Smooth muscle cell (in vitro differentiated cells): Measurements from ENCODE around the gene GMDS. TPM values are rescaled to one million over a fixed set of nuclear protein-coding genes. Genes with fewer than 3 reads are reported as not detected.

Experiments used
- DNase-seq: peaks from one replicate; lab custom pipeline; 2025; ENCODE audit not compliant: unreplicated experiment; lab: John Stamatoyannopoulos, UW
- H2AFZ ChIP-seq: fragments of 200-600 bp; sonication (generic); 2 replicates; pipeline ENCODE4 v1.6.0; 2016; ENCODE audit warnings: antibody characterized with exemption, low read depth, mild to moderate bottlenecking
- H3F3A ChIP-seq: fragments of 200-600 bp; sonication (generic); 2 replicates; pipeline ENCODE4 v1.6.0; 2017; ENCODE audit warnings: antibody characterized with exemption, low read depth
- H3K27ac ChIP-seq: fragments of 200-600 bp; sonication (generic); 2 replicates; pipeline ENCODE4 v1.5.1; 2016; ENCODE audit warnings: low read depth, mild to moderate bottlenecking
- H3K27me3 ChIP-seq: fragments of 200-600 bp; sonication (generic); 2 replicates; pipeline ENCODE4 v1.6.1; 2016; ENCODE audit warnings: low read depth, mild to moderate bottlenecking
- H3K36me3 ChIP-seq: fragments of 200-600 bp; sonication (generic); 2 replicates; pipeline ENCODE4 v1.5.1; 2016; ENCODE audit warnings: low read depth
- H3K4me1 ChIP-seq: fragments of 200-600 bp; sonication (generic); 2 replicates; pipeline ENCODE4 v1.5.1; 2016; ENCODE audit warnings: low read depth
- H3K4me2 ChIP-seq: fragments of 200-600 bp; sonication (generic); 2 replicates; pipeline ENCODE4 v1.6.0; 2016; ENCODE audit warnings: mild to moderate bottlenecking
- H3K4me3 ChIP-seq: fragments of 200-600 bp; sonication (generic); 2 replicates; pipeline ENCODE4 v1.5.1; 2016; ENCODE audit warnings: mild to moderate bottlenecking
- H3K79me2 ChIP-seq: fragments of 200-600 bp; sonication (generic); 2 replicates; pipeline ENCODE4 v1.6.0; 2016; ENCODE audit warnings: low read depth, mild to moderate bottlenecking
- H3K9ac ChIP-seq: fragments of 200-600 bp; sonication (generic); 2 replicates; pipeline ENCODE4 v1.6.0; 2016; ENCODE audit warnings: low read depth
- H3K9me3 ChIP-seq: fragments of 200-600 bp; sonication (generic); replicated peaks from 2 replicates; pipeline ENCODE4 v1.5.1; 2016; ENCODE audit warnings: low read depth
- H4K20me1 ChIP-seq: fragments of 200-600 bp; sonication (generic); 2 replicates; pipeline ENCODE4 v1.6.0; 2016; ENCODE audit warnings: low read depth
- CTCF ChIP-seq: fragments of 200-600 bp; sonication (generic); IDR thresholded peaks from 2 replicates; pipeline ENCODE4 v1.5.1; 2017; ENCODE audit warnings: borderline replicate concordance, mild to moderate bottlenecking, antibody characterized with exemption; ENCODE audit not compliant: insufficient read depth, poor library complexity, severe bottlenecking
- WGBS: methylation state at CpG from one replicate; pipeline ENCODE4 v1.1.7; 2016; ENCODE audit warnings: low lambda C conversion rate; 5-methylcytosine and 5-hydroxymethylcytosine counted together
- polyA plus RNA-seq: library from polyadenylated mRNA; unstranded; fragments of >200 nt; fragmentation: Nextera tagmentation; extraction: Ambion mirVana; gene quantifications from 2 replicates; pipeline ENCODE4 v1.2.1, GENCODE V29; 2016
- total RNA-seq: library from RNA; depleted of rRNA; stranded (reverse); fragments of >200 nt; gene quantifications from 2 replicates; pipeline ENCODE4 v1.2.3, GENCODE V29; 2014

The GMDS gene
- total and polyA plus RNA-seq, 2 experiments from 2014 or later, result 3.7 to 8.5 TPM

GRCh38 chr6:2165286-2165685 is 80.1 kb downstream of the GMDS start:
- no peaks in the 10 kb centered on the region for H3K36me3 ChIP-seq
- no peaks in the 10 kb centered on the region for H4K20me1 ChIP-seq
- H3K27me3 ChIP-seq, result no peaks in the 10 kb centered on the region
- peaks cover 11% of the 10 kb centered on the region for H3K4me1 ChIP-seq
- H3K9ac ChIP-seq, result no peak overlapping the region
- no peak for DNase-seq
- H3K79me2 ChIP-seq, result no peaks in the 10 kb centered on the region
- TF ChIP-seq CTCF, result no peak
- WGBS, result 100% methylated on average over 1 of the region's 1 CpG
- H3K9me3 ChIP-seq, result no peaks in the 10 kb centered on the region
- no peak overlapping the region for H3K27ac ChIP-seq
- no peak overlapping the region for H3K4me2 ChIP-seq
- H2AFZ ChIP-seq, result no peak overlapping the region
- H3K4me3 ChIP-seq, result no peak overlapping the region
- peaks cover 4% of the 10 kb centered on the region for H3F3A ChIP-seq

- Histone ChIP-seq H3K9me3 (no peaks in the 10 kb centered on the region), H3K9ac (no peak overlapping the region), H2AFZ (no peak overlapping the region), H3K4me2 (no peak overlapping the region), H3K4me1 (peaks cover 11% of the 10 kb centered on the region), H3F3A (peaks cover 4% of the 10 kb centered on the region), H4K20me1 (no peaks in the 10 kb centered on the region), H3K27me3 (no peaks in the 10 kb centered on the region), H3K27ac (no peak overlapping the region), H3K36me3 (no peaks in the 10 kb centered on the region), H3K79me2 (no peaks in the 10 kb centered on the region), H3K4me3 (no peak overlapping the region)
- TF ChIP-seq CTCF, result no peak
- DNase-seq, result no peak
- 94% methylated on average over 2 of the region's 2 CpGs for WGBS
These were observed 80.9 kb downstream of the GMDS start for GRCh38 chr6:2164481-2164880.

GRCh38 chr6:2162079-2162445 is 83.3 kb downstream of the GMDS start:
- Histone ChIP-seq H3K9ac (no peak overlapping the region), H4K20me1 (no peaks in the 10 kb centered on the region), H3K4me1 (no peaks in the 10 kb centered on the region), H3K4me2 (peak overlapping the region; percentile 4), H3K27me3 (no peaks in the 10 kb centered on the region), H3K36me3 (no peaks in the 10 kb centered on the region), H3K9me3 (no peaks in the 10 kb centered on the region), H2AFZ (no peak overlapping the region), H3K4me3 (no peak overlapping the region), H3K79me2 (no peaks in the 10 kb centered on the region), H3F3A (peaks cover 4% of the 10 kb centered on the region), H3K27ac (peak overlapping the region; percentile 58)
- DNase-seq, result no peak
- 35% methylated on average over 1 of the region's 1 CpG for WGBS
- TF ChIP-seq CTCF, result no peak

- peak; percentile 44 for TF ChIP-seq CTCF
- Histone ChIP-seq H3K4me2 (no peak overlapping the region), H4K20me1 (no peaks in the 10 kb centered on the region), H3K36me3 (no peaks in the 10 kb centered on the region), H3K9me3 (no peaks in the 10 kb centered on the region), H3K9ac (no peak overlapping the region), H3K79me2 (no peaks in the 10 kb centered on the region), H3F3A (peaks cover 4% of the 10 kb centered on the region), H3K4me1 (no peaks in the 10 kb centered on the region), H3K27ac (no peak overlapping the region), H3K27me3 (no peaks in the 10 kb centered on the region), H3K4me3 (no peak overlapping the region), H2AFZ (no peak overlapping the region)
- 36% methylated on average over 12 of the region's 12 CpGs for WGBS
- DNase-seq, result no peak
These were observed 86.7 kb downstream of the GMDS start for GRCh38 chr6:2158596-2159271.
